GM12874 (cell line): ENCODE measurements around the gene FEM1B.

Experiments used
- TF ChIP-seq, protein P1 (sequence below): IDR thresholded peaks from 2 replicates; pipeline ENCODE4 v1.5.1; 2011; ENCODE audit warnings: low read depth, mild to moderate bottlenecking, control low read depth, low read length, moderate library complexity; ENCODE audit not compliant: insufficient read depth

FEM1B gene

DNA sequence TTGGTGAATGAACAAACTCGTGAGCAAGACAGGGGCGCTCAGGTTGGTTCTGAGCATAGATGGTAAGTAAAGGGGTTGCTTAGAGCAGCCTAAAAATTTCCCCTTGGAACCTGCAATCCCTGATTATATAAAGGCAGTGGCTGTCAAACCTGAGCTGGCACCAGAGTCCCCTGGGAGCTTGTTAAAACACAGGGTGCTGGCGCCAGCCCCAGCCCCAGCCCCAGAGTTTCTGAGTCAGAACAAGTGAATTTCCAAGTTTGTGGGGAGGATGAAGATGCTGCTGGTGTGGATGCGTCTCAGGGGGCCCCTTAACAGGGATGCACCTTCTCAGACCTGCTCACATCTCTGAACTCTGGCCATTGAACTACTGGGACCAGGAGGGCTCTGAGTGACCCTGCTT lies 48.2 kb downstream of the FEM1B start:
- TF ChIP-seq, protein P1, sequence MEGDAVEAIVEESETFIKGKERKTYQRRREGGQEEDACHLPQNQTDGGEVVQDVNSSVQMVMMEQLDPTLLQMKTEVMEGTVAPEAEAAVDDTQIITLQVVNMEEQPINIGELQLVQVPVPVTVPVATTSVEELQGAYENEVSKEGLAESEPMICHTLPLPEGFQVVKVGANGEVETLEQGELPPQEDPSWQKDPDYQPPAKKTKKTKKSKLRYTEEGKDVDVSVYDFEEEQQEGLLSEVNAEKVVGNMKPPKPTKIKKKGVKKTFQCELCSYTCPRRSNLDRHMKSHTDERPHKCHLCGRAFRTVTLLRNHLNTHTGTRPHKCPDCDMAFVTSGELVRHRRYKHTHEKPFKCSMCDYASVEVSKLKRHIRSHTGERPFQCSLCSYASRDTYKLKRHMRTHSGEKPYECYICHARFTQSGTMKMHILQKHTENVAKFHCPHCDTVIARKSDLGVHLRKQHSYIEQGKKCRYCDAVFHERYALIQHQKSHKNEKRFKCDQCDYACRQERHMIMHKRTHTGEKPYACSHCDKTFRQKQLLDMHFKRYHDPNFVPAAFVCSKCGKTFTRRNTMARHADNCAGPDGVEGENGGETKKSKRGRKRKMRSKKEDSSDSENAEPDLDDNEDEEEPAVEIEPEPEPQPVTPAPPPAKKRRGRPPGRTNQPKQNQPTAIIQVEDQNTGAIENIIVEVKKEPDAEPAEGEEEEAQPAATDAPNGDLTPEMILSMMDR: no peak

DNA sequence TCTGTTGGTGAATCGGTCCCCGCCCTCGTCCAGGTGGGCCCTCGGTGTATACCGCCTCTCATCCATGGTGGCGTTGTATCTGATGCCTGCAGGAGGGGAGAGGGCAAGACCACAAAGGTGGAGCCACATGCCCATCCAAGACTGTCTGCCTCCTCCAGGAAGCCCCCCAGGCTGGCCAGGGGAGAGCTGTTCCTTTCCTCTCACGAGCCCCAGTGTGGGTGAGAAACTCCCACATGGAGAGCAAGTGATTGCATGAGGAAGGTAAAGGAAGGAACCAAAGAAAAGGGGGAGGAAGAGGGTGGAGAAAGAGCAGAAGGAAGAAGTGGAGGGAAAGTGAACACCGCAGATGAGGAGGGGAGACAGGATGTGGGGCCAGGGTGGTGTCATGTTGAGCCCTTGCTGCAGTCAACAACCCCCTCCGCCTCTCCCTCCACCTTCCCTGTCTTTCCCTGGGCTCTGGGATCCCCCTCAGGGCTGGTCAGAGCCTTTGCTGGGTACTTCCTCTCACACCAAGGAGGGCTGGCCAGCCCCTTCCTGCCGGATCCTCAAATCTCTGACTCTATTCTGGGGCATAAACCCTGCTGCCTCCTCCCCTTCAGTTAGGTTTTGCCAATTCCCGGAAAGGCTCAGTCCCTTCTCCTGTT lies 49.3 kb downstream of the FEM1B start:
- TF ChIP-seq, protein P1: no peak

DNA sequence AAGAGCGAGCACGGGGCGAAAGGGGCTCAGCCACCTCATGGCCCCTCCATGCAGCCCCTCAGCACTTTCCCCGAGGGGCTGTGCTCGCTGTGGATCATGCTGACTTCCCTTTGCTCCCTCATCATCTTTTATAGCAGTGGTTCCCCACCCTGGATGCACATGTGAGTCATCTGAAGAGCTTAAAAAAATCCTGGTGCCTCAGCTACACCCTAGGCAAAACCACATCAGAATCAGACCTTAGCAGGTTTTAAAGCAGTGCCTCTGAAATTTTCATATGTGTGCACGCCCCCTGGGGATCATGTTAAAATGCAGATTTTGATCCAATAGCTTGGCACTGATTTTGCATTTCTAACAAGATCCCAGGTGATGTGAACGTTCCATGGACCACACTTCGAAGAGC lies 50.9 kb downstream of the FEM1B start:
- TF ChIP-seq, protein P1: no peak

DNA sequence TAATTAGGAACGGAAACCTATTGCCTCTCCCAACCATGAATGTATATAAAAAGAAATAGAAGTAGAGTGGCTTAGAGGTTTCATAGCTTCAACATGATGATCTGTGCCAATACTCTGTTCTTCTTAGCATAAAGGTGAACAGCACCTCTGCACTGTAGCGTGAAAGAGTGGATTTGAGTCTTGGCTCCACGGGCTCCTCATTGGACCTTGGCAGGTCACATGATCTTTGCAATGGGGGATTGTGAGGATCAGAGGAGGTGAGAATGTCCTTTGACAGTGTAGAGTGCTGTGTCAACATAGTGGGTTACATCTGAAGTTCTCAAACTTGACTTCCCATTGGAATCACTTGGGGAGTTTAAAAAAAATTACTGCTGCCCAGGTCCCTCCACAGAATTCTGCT lies 51.4 kb downstream of the FEM1B start:
- TF ChIP-seq, protein P1: no peak

DNA sequence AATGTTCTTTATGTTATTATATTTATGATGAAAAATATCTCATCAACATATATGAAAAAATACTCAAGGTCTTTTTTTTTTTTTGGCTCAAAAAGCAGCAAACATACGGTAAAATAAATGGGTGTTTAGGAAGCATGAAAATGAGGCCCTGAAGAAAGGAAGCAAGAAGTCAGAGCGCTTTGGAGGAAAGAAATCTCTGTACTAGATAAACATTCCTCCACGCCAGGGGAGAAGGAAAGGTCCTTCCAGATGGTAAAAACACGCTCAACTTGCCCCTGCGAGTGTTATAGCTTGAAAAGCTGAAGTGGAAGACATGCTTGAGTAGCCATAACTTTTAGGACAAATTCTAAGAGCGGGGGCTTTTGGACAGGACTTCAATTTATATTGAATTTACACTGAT lies 52.9 kb downstream of the FEM1B start:
- TF ChIP-seq, protein P1: no peak

DNA sequence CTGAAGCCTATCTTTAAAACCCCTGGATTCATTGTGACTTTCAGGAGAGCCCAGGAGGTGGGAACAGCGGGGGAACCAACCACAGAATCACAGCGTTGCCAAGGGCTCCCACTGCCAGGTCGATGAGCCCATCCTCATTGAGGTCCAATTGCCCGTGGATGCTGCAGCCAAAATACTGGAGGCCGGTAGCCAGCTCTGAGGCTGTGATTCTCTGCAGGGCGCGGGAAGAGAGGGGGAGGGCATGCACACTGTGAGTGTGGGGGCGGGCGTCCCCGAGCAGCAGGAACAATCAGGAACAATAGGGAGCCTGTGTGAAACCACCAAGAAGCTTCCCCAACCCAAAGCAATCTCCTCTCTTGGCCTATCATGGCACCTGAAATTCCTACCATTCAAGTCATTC lies 53.4 kb downstream of the FEM1B start:
- TF ChIP-seq, protein P1: no peak

DNA sequence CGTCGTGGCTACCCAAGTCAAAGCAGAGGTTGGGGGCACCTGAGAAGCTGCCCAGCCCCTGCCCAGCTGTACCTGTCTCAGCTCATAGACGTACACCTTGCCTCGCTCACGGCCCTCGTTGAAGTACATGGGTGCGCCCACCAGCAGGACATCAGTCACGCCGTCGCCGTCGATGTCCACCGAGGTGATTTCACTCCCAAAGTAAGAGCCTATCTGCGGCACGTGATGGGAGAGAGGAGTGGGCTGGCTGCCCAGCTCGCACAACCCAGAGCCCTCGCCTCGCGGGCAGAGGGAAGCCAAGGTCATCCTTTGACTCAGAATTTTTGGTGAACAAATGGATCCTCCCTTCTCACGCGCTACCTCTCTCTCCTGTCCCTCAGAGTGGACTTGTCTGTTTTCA lies 54.7 kb downstream of the FEM1B start:
- TF ChIP-seq, protein P1: no peak
